Osteoblast (primary cell): ENCODE results near the gene NSD2. TPM values are rescaled to one million over a fixed set of nuclear protein-coding genes. Genes with fewer than 3 reads are reported as not detected.

Experiments used
- DNase-seq: peaks from one replicate; pipeline ENCODE4 v3.0.0; 2011; ENCODE audit warnings: low spot score, mixed read lengths; ENCODE audit not compliant: insufficient read length; ENCODE audit errors: missing footprints
- H2AFZ ChIP-seq: 2 replicates; pipeline ENCODE4 v1.6.0; 2011; ENCODE audit warnings: mild to moderate bottlenecking, low read length
- H3K27ac ChIP-seq: 2 replicates; pipeline ENCODE4 v1.5.1; 2011; ENCODE audit warnings: mild to moderate bottlenecking, low read depth, low read length, moderate library complexity
- H3K27me3 ChIP-seq: 2 replicates; pipeline ENCODE4 v1.6.0; 2012; ENCODE audit warnings: mild to moderate bottlenecking, control low read depth, inconsistent platforms, low read length, moderate library complexity; ENCODE audit not compliant: insufficient read depth
- H3K36me3 ChIP-seq: 2 replicates; pipeline ENCODE4 v1.5.1; 2011; ENCODE audit warnings: mild to moderate bottlenecking, low read length, control low read depth, moderate library complexity; ENCODE audit not compliant: insufficient read depth
- H3K4me1 ChIP-seq: 2 replicates; pipeline ENCODE4 v1.5.1; 2011; ENCODE audit warnings: mild to moderate bottlenecking, low read length, control low read depth, moderate library complexity; ENCODE audit not compliant: insufficient read depth
- H3K4me2 ChIP-seq: 2 replicates; pipeline ENCODE4 v1.6.0; 2011; ENCODE audit warnings: mild to moderate bottlenecking, low read length; ENCODE audit not compliant: insufficient read depth
- H3K4me3 ChIP-seq: fragments of 200-600 bp; sonication (generic); 3 replicates; pipeline ENCODE4 v1.5.1; 2012; ENCODE audit warnings: mild to moderate bottlenecking, low read length, inconsistent platforms; ENCODE audit not compliant: insufficient read depth
- H3K79me2 ChIP-seq: 2 replicates; pipeline ENCODE4 v1.6.0; 2012; ENCODE audit warnings: mild to moderate bottlenecking, low read length, control low read depth, inconsistent platforms; ENCODE audit not compliant: insufficient read depth
- H3K9me3 ChIP-seq: 2 replicates; pipeline ENCODE4 v1.5.1; 2011; ENCODE audit warnings: low read depth, low read length, control low read depth
- H4K20me1 ChIP-seq: 2 replicates; pipeline ENCODE4 v1.6.0; 2012; ENCODE audit warnings: mild to moderate bottlenecking, low read length, control low read depth; ENCODE audit not compliant: insufficient read depth
- CTCF ChIP-seq: IDR thresholded peaks from 2 replicates; pipeline ENCODE4 v1.5.1; 2011; ENCODE audit warnings: mild to moderate bottlenecking, low read depth, low read length, moderate library complexity; ENCODE audit errors: extremely low read depth
- total RNA-seq: library from RNA; depleted of rRNA; stranded (reverse); fragments of >200 nt; gene quantifications from 2 replicates; pipeline ENCODE4 v1.2.3, GENCODE V29; 2012

Gene NSD2
- total RNA-seq, 1 donor: 58.6 TPM

- no peak for DNase-seq
- Histone ChIP-seq H3K9me3 (no peaks in the 10 kb centered on the region), H3K27me3 (no peaks in the 10 kb centered on the region), H3K4me2 (no peak overlapping the region), H3K79me2 (peaks cover 39% of the 10 kb centered on the region), H2AFZ (no peak overlapping the region), H3K4me3 (no peak overlapping the region), H3K4me1 (peaks cover 3% of the 10 kb centered on the region), H4K20me1 (peaks cover 8% of the 10 kb centered on the region), H3K27ac (no peak overlapping the region), H3K36me3 (peaks cover 83% of the 10 kb centered on the region)
- TF ChIP-seq CTCF: no peak
These were observed 87.9 kb downstream of the NSD2 start for GRCh38 chr4:1959104-1959384.

GRCh38 chr4:1960170-1960825, 89.1 kb downstream of the NSD2 start:
- Histone ChIP-seq H3K4me1 (peaks cover 3% of the 10 kb centered on the region), H3K27me3 (no peaks in the 10 kb centered on the region), H3K36me3 (peaks cover 74% of the 10 kb centered on the region), H4K20me1 (peaks cover 5% of the 10 kb centered on the region), H3K79me2 (peaks cover 41% of the 10 kb centered on the region), H3K4me3 (no peak overlapping the region), H2AFZ (no peak overlapping the region), H3K4me2 (no peak overlapping the region), H3K27ac (peak overlapping the region; percentile 74), H3K9me3 (no peaks in the 10 kb centered on the region)
- no peak for DNase-seq
- TF ChIP-seq CTCF: no peak

- Histone ChIP-seq H3K79me2 (peaks cover 40% of the 10 kb centered on the region), H3K27me3 (no peaks in the 10 kb centered on the region), H3K4me3 (no peak overlapping the region), H3K4me1 (peaks cover 3% of the 10 kb centered on the region), H3K9me3 (no peaks in the 10 kb centered on the region), H3K4me2 (no peak overlapping the region), H3K36me3 (peaks cover 67% of the 10 kb centered on the region), H3K27ac (peak overlapping the region; percentile 26), H4K20me1 (peaks cover 5% of the 10 kb centered on the region), H2AFZ (no peak overlapping the region)
- DNase-seq: no peak
- no peak for TF ChIP-seq CTCF
These were observed 89.8 kb downstream of the NSD2 start for GRCh38 chr4:1961038-1961437.

GRCh38 chr4:1961563-1961962, 90.4 kb downstream of the NSD2 start:
- no peaks in the 10 kb centered on the region for H3K9me3 ChIP-seq
- peaks cover 3% of the 10 kb centered on the region for H4K20me1 ChIP-seq
- H3K4me3 ChIP-seq: no peak overlapping the region
- peaks cover 38% of the 10 kb centered on the region for H3K79me2 ChIP-seq
- no peak for DNase-seq
- peaks cover 61% of the 10 kb centered on the region for H3K36me3 ChIP-seq
- no peak overlapping the region for H2AFZ ChIP-seq
- peaks cover 3% of the 10 kb centered on the region for H3K4me1 ChIP-seq
- no peak overlapping the region for H3K4me2 ChIP-seq
- TF ChIP-seq CTCF: no peak
- H3K27ac ChIP-seq: no peak overlapping the region
- H3K27me3 ChIP-seq: no peaks in the 10 kb centered on the region
